ENCODE measurements around the gene RASSF4.

Gene RASSF4

GRCh38 chr10:44923611-44924010 is 36.0 kb upstream of the RASSF4 start:
- no peak for TF ChIP-seq ZFX (IDR thresholded peaks at IDR 0.05)
- TF ChIP-seq, protein P1, sequence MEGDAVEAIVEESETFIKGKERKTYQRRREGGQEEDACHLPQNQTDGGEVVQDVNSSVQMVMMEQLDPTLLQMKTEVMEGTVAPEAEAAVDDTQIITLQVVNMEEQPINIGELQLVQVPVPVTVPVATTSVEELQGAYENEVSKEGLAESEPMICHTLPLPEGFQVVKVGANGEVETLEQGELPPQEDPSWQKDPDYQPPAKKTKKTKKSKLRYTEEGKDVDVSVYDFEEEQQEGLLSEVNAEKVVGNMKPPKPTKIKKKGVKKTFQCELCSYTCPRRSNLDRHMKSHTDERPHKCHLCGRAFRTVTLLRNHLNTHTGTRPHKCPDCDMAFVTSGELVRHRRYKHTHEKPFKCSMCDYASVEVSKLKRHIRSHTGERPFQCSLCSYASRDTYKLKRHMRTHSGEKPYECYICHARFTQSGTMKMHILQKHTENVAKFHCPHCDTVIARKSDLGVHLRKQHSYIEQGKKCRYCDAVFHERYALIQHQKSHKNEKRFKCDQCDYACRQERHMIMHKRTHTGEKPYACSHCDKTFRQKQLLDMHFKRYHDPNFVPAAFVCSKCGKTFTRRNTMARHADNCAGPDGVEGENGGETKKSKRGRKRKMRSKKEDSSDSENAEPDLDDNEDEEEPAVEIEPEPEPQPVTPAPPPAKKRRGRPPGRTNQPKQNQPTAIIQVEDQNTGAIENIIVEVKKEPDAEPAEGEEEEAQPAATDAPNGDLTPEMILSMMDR (conservative IDR thresholded peaks at IDR 0.05), result no peak
- no peak overlapping the region for H3K27ac ChIP-seq

DNA sequence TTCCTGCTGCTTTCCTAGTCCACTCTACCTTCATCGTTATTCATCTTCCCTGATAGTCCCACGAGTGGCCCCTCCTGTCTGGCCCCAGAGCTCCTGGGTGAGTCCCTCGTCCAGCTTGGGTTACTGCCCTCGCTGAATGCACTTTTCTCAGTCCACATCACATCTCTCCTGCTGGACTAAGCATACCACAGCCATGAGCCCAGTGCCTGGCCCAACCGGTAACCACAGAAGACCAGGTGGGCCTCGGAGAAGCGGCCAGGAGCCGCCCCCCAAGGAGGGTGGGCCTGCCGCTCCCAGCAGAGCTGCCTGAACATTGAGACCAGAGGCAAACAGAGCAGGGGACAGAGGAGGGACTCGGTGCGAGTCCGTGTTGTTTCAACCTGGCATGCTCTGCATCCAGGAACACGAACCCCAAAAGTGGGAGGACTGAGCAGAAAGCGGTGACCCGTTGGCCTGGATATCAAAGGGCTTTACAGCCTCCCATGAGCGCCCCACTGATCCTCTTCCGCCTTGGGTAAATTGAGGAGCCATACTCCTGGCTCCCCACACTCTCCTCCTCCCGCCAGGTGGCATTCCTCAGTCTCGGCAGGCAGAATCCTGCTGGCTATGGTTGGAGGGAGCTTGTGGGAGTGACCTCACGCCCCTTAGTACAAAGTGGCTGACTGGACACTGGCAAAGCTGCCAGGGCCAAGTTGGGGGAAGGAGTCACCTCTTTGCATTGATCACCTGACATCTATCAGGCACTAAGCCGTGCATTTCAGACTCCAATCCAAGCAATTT is 35.2 kb upstream of the RASSF4 start:
- no peak for TF ChIP-seq ZFX (IDR thresholded peaks at IDR 0.05)
- TF ChIP-seq, protein P1 (conservative IDR thresholded peaks at IDR 0.05), result no peak

GRCh38 chr10:44925224-44925623 is 34.4 kb upstream of the RASSF4 start:
- no peak overlapping the region for H3K27ac ChIP-seq
- TF ChIP-seq, protein P1 (conservative IDR thresholded peaks at IDR 0.05), result no peak
- TF ChIP-seq ZFX (IDR thresholded peaks at IDR 0.05), result no peak

More for the DNA sequence above, 35.2 kb upstream of the RASSF4 start:
- H3K27ac ChIP-seq, result no peak overlapping the region

DNA sequence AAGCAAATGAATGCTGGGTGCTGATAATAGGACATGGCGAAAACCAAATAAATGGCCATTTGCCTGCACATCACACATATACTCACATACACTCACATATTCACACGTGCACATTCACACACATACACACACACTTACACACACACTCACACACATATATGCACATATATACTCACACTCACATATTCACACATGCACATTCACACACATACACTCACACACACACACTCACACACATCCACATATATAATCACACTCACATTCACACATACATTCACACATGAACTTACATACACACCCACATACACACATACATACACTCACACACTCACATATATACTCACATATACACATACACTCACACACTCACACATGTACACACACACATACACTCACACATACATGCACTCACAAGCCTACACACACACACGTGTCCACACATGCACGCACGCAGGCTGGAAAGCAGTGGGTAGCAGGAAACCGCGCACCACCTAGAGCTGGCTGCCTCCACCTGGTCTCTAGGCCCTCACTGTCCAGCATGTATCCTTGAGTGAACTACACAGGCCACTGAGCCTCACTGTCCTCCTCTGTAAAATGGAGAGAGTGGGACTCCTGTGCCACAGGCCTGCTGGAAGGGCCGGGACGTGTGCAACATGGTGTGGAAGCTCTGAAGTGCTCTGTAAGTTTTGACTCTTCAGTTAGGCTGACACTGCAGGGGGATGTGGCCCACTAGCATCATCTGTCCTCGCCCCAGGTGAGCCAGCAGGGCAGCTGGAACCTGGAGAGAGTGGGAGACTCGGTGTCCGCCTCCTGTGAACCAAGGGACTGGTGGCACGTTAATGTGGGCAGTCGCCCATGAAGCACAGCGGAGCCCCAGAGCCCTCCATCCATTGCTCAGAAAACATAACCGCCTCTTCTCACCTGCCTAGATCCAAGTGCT is 33.5 kb upstream of the RASSF4 start:
- no peak overlapping the region for H3K27ac ChIP-seq
- TF ChIP-seq, protein P1 (conservative IDR thresholded peaks at IDR 0.05), result no peak
- no peak for TF ChIP-seq ZFX (IDR thresholded peaks at IDR 0.05)

- H3K27ac ChIP-seq, result no peak overlapping the region
- TF ChIP-seq ZFX (IDR thresholded peaks at IDR 0.05), result no peak
- TF ChIP-seq, protein P1 (conservative IDR thresholded peaks at IDR 0.05), result no peak
Observed at GRCh38 chr10:44926751-44927351, 32.8 kb upstream of the RASSF4 start.

- no peak overlapping the region for H3K27ac ChIP-seq
- TF ChIP-seq, protein P1 (conservative IDR thresholded peaks at IDR 0.05), result no peak
- no peak for TF ChIP-seq ZFX (IDR thresholded peaks at IDR 0.05)
Observed at GRCh38 chr10:44927352-44927751, 32.2 kb upstream of the RASSF4 start.

All from C4-2B (cell line).